Measurements from ENCODE around the gene PRKCE.

Gene PRKCE

GRCh38 chr2:46030330-46030729, 378.9 kb downstream of the PRKCE start:
- DNase-seq, result no peak

- peak in 26 of 58 donors; percentile 1 to 66 (median 18) for DNase-seq
Observed at GRCh38 chr2:46032161-46032813, 380.8 kb downstream of the PRKCE start.

GRCh38 chr2:46032996-46033395, 381.5 kb downstream of the PRKCE start:
- no peak for DNase-seq

GRCh38 chr2:46034535-46034934, 383.1 kb downstream of the PRKCE start:
- DNase-seq, result no peak

- DNase-seq, result no peak
Observed at GRCh38 chr2:46036929-46037328, 385.5 kb downstream of the PRKCE start.

- DNase-seq, result no peak
Observed at GRCh38 chr2:46039543-46040303, 388.2 kb downstream of the PRKCE start.

- no peak for DNase-seq
Observed at GRCh38 chr2:46040563-46041155, 389.2 kb downstream of the PRKCE start.

- no peak for DNase-seq
Observed at GRCh38 chr2:46041434-46041833, 390.0 kb downstream of the PRKCE start.

GRCh38 chr2:46042207-46042637, 390.7 kb downstream of the PRKCE start:
- no peak for DNase-seq

- DNase-seq, result no peak
Observed at GRCh38 chr2:46042711-46043110, 391.2 kb downstream of the PRKCE start.

GRCh38 chr2:46045888-46046287, 394.4 kb downstream of the PRKCE start:
- no peak for DNase-seq

GRCh38 chr2:46047290-46047689, 395.8 kb downstream of the PRKCE start:
- no peak for DNase-seq

- no peak for DNase-seq
Observed at GRCh38 chr2:46048693-46049092, 397.2 kb downstream of the PRKCE start.

GRCh38 chr2:46050027-46050426, 398.6 kb downstream of the PRKCE start:
- DNase-seq, result no peak

GRCh38 chr2:46050489-46050888, 399.0 kb downstream of the PRKCE start:
- no peak for DNase-seq

GRCh38 chr2:46051085-46051484, 399.6 kb downstream of the PRKCE start:
- DNase-seq, result no peak

GRCh38 chr2:46053564-46053963, 402.1 kb downstream of the PRKCE start:
- DNase-seq, result no peak

- DNase-seq, result no peak
Observed at GRCh38 chr2:46056541-46056940, 405.1 kb downstream of the PRKCE start.

GRCh38 chr2:46058140-46058539, 406.7 kb downstream of the PRKCE start:
- DNase-seq, result peak in 13 of 58 donors; percentile 1 to 44 (median 10)

- peak in 51 of 58 donors; percentile 2 to 80 (median 29) for DNase-seq
Observed at GRCh38 chr2:46062637-46063412, 411.4 kb downstream of the PRKCE start.

GRCh38 chr2:46064396-46064795, 412.9 kb downstream of the PRKCE start:
- no peak for DNase-seq

GRCh38 chr2:46065152-46065551, 413.7 kb downstream of the PRKCE start:
- DNase-seq, result no peak

Measured in anterior cingulate cortex (tissue), 58 donors.